B cell (primary cell): Measurements from ENCODE around the gene MUTYH. TPM values are rescaled to one million over a fixed set of nuclear protein-coding genes. Genes with fewer than 3 reads are reported as not detected.

Experiments used
- ATAC-seq: fragments of 200-7000 bp; cut with Tn5 transposase; one replicate; pipeline ENCODE4 v1.10.0; 2021; ENCODE audit warnings: low read depth, mild to moderate bottlenecking, moderate number of reproducible peaks, moderate library complexity
- CTCF ChIA-PET: fragments of 350-600 bp; sonication (Branson Sonifier 250); formaldehyde crosslinking; loops from one replicate; lab custom pipeline; 2021; ENCODE audit warnings: antibody characterized with exemption, inconsistent platforms; lab: Charles Lee
- POLR2A ChIA-PET: fragments of 350-600 bp; sonication (Branson Sonifier 250); formaldehyde crosslinking; loops from one replicate; lab custom pipeline; 2021; ENCODE audit warnings: antibody characterized with exemption; lab: Charles Lee
- DNase-seq: peaks from one replicate; pipeline ENCODE4 v3.0.0; 2013
- H2AFZ ChIP-seq: 2 replicates; pipeline ENCODE4 v1.6.1; 2012; ENCODE audit warnings: mild to moderate bottlenecking, low read depth, low read length; ENCODE audit not compliant: insufficient read depth, poor library complexity, severe bottlenecking
- H3K27ac ChIP-seq, 2 donors: 1 replicate in 1 of 2; 2 replicates in 1 of 2; pipeline ENCODE4 v1.5.1; 2012 to 2013; ENCODE audit warnings: low read length in 2 of 2, mild to moderate bottlenecking in 2 of 2, moderate library complexity in 1 of 2
- H3K27me3 ChIP-seq, 4 experiments: fragments of 200-600 bp in 1 of 4; sonication (generic) in 1 of 4; replicated peaks in 1 of 4; 1 replicate in 2 of 4; 2 replicates in 2 of 4; pipeline versions ENCODE4 v1.6.1 to v1.7.0; 2013 to 2016; ENCODE audit warnings: low read length in 3 of 4, mild to moderate bottlenecking in 2 of 4, mixed read lengths in 1 of 4, moderate library complexity in 1 of 4; ENCODE audit not compliant: insufficient read depth in 4 of 4, control insufficient read depth in 3 of 4; ENCODE audit errors: control extremely low read depth in 1 of 4
- H3K36me3 ChIP-seq, 2 experiments: replicated peaks in 1 of 2; 1 replicate in 1 of 2; 2 replicates in 1 of 2; pipeline versions ENCODE4 v1.6.1 to v1.7.1; 2013; ENCODE audit warnings: low read length in 1 of 2; ENCODE audit not compliant: insufficient read depth in 2 of 2, control insufficient read depth in 1 of 2; ENCODE audit errors: control extremely low read depth in 1 of 2, extremely low read depth in 1 of 2
- H3K4me1 ChIP-seq, 2 donors: fragments of 200-600 bp in 1 of 2; sonication (generic) in 1 of 2; 1 replicate in 1 of 2; 2 replicates in 1 of 2; pipeline versions ENCODE4 v1.5.1 to v1.6.1; 2013 to 2017; ENCODE audit warnings: low read length in 2 of 2; ENCODE audit not compliant: control insufficient read depth in 2 of 2, insufficient read depth in 2 of 2
- H3K4me2 ChIP-seq: replicated peaks from 2 replicates; pipeline ENCODE3; 2012; ENCODE audit warnings: mild to moderate bottlenecking, low read depth, low read length; ENCODE audit not compliant: poor library complexity, severe bottlenecking
- H3K4me3 ChIP-seq, 5 experiments: fragments of 200-600 bp in 1 of 5; sonication (generic) in 1 of 5; 1 replicate in 3 of 5; 2 replicates in 2 of 5; pipeline versions ENCODE4 v1.5.1 to v1.7.0; 2011 to 2016; ENCODE audit warnings: low read length in 4 of 5, mild to moderate bottlenecking in 4 of 5, low read depth in 2 of 5, control low read depth in 1 of 5, moderate library complexity in 1 of 5; ENCODE audit not compliant: insufficient read depth in 1 of 5; ENCODE audit errors: control extremely low read depth in 1 of 5, extremely low read depth in 1 of 5
- H3K79me2 ChIP-seq: fragments of 200-600 bp; sonication (generic); one replicate; pipeline ENCODE4 v1.6.0; 2016; ENCODE audit warnings: low read length; ENCODE audit not compliant: control insufficient read depth, insufficient read depth
- H3K9ac ChIP-seq: fragments of 200-600 bp; sonication (generic); 2 replicates; pipeline ENCODE4 v1.6.1; 2017; ENCODE audit warnings: mild to moderate bottlenecking, low read length, moderate library complexity
- H3K9me3 ChIP-seq, 3 donors: one replicate each; pipeline versions ENCODE4 v1.6.1 to v1.7.1; 2013; ENCODE audit warnings: low read length in 2 of 3; ENCODE audit not compliant: control insufficient read depth in 2 of 3, insufficient read depth in 1 of 3; ENCODE audit errors: control extremely low read depth in 1 of 3
- H4K20me1 ChIP-seq: 2 replicates; pipeline ENCODE4 v1.6.0; 2012; ENCODE audit warnings: mild to moderate bottlenecking, low read length; ENCODE audit not compliant: insufficient read depth, control insufficient read depth, poor library complexity, severe bottlenecking
- H3K27ac Mint-ChIP-seq: one replicate; pipeline ENCODE4 v1.8.0; 2021; ENCODE audit warnings: mixed read lengths
- H3K27me3 Mint-ChIP-seq: one replicate; pipeline ENCODE4 v1.8.0; 2021; ENCODE audit warnings: mixed read lengths
- H3K4me1 Mint-ChIP-seq: one replicate; pipeline ENCODE4 v1.8.0; 2021; ENCODE audit warnings: mixed read lengths
- H3K4me3 Mint-ChIP-seq: one replicate; pipeline ENCODE4 v1.8.0; 2021; ENCODE audit warnings: mixed read lengths
- H3K9me3 Mint-ChIP-seq: one replicate; pipeline ENCODE4 v1.8.0; 2022; ENCODE audit warnings: mixed read lengths; ENCODE audit not compliant: insufficient read depth
- EZH2 ChIP-seq: IDR thresholded peaks from 2 replicates; pipeline ENCODE4 v1.6.1; 2012; ENCODE audit warnings: borderline replicate concordance, low read depth, mild to moderate bottlenecking, moderate library complexity, low read length; ENCODE audit not compliant: insufficient read depth, poor library complexity, severe bottlenecking
- WGBS: methylation state at CpG from one replicate; pipeline ENCODE4 v1.1.5; 2013; ENCODE audit warnings: missing lambda C conversion rate; ENCODE audit not compliant: insufficient coverage; 5-methylcytosine and 5-hydroxymethylcytosine counted together
- intact Hi-C: fragments of 100-400 bp; cut with micrococcal nuclease; formaldehyde crosslinking; loops from one replicate; pipeline ENCODE4 v1.10.0; 2022
- polyA plus RNA-seq: library from polyadenylated mRNA; depleted of rRNA; stranded (reverse); fragments of >200 nt; gene quantifications from 2 replicates; pipeline ENCODE4 v1.2.3, GENCODE V29; 2012
- total RNA-seq, 2 donors: library from RNA; stranded (reverse); fragments of 120-200 nt in 1 of 2; gene quantifications; 1 replicate in 1 of 2; 2 replicates in 1 of 2; pipeline versions ENCODE4 v1.2.3 to v1.2.4, GENCODE V29; 2013 to 2022
- TF ChIP-seq, protein P1 (sequence below): fragments of 200-600 bp; IDR thresholded peaks from one replicate; pipeline ENCODE4 v1.8.0; 2022; ENCODE audit warnings: antibody characterized with exemption, mild to moderate bottlenecking

MUTYH gene
- total and polyA plus RNA-seq, 2 donors (not counting 1 experiment from before 2014, with no cell fraction given): 65.0 to 68.5 TPM

DNA sequence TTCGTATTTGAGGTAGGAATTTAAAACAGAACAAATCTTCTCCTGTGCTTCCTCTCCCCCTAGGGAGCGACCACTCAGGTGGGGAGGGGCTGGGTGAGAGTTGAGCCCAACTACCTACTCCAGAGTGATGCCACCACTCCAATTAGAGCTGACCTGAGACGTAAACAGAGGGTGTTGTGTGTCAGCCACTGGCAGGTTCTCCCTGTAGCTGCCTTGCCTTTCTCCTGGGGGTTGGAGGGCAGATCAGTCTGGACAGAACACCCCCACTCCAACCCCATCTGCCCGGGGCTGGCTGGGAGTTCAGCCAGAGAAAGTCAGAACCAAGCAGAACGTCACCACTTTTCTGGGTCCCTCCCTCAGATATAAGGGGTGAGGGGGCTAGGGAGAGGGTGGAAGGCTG, 11.6 kb downstream of the MUTYH start:
- peak overlapping the region; percentile 17 for H3K4me3 Mint-ChIP-seq
- intact Hi-C loops: loop anchor here (5.0 kb wide), 1 partner anchor 474 kb away; the partner anchor contains the start of gene MAST2
- no peak overlapping the region for H2AFZ ChIP-seq
- H3K27ac Mint-ChIP-seq: no peak overlapping the region
- TF ChIP-seq EZH2: no peak
- TF ChIP-seq, protein P1, sequence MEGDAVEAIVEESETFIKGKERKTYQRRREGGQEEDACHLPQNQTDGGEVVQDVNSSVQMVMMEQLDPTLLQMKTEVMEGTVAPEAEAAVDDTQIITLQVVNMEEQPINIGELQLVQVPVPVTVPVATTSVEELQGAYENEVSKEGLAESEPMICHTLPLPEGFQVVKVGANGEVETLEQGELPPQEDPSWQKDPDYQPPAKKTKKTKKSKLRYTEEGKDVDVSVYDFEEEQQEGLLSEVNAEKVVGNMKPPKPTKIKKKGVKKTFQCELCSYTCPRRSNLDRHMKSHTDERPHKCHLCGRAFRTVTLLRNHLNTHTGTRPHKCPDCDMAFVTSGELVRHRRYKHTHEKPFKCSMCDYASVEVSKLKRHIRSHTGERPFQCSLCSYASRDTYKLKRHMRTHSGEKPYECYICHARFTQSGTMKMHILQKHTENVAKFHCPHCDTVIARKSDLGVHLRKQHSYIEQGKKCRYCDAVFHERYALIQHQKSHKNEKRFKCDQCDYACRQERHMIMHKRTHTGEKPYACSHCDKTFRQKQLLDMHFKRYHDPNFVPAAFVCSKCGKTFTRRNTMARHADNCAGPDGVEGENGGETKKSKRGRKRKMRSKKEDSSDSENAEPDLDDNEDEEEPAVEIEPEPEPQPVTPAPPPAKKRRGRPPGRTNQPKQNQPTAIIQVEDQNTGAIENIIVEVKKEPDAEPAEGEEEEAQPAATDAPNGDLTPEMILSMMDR: no peak
- H3K27ac ChIP-seq: no peak overlapping the region
- no peak overlapping the region for H3K4me2 ChIP-seq
- peaks cover 13% of the 10 kb centered on the region for H3K4me1 Mint-ChIP-seq
- H3K4me3 ChIP-seq: no peak overlapping the region
- DNase-seq (no peak), ATAC-seq (no peak)
- H3K4me1 ChIP-seq: peaks cover 8 to 20% of the 10 kb centered on the region in 2 donors
- H3K36me3 ChIP-seq: peaks cover 0 to 32% of the 10 kb centered on the region in 2 experiments
- no peaks in the 10 kb centered on the region for H4K20me1 ChIP-seq
- H3K9ac ChIP-seq: no peak overlapping the region
- H3K9me3 Mint-ChIP-seq: no peaks in the 10 kb centered on the region
- no peaks in the 10 kb centered on the region for H3K27me3 Mint-ChIP-seq
- 100% methylated on average over 1 of the region's 5 CpGs for WGBS
- peaks cover 0 to 5% (median 2%) of the 10 kb centered on the region in 4 experiments for H3K27me3 ChIP-seq
- no peaks in the 10 kb centered on the region for H3K9me3 ChIP-seq
- H3K79me2 ChIP-seq: no peaks in the 10 kb centered on the region
- ChIA-PET POLR2A (interaction anchor here (0.6 to 1.4 kb wide), 3 partner anchors 12 to 25 kb away, joined by 3 to 4 read pairs (median 3); partner anchors contain the start of genes MUTYH and TOE1), CTCF (interaction anchor here (2.0 kb wide), 1 partner anchor 25 kb away, joined by 7 read pairs; no protein-coding TSS in a partner anchor)
